NCI-H146 (cell line): ENCODE data around the gene SH3BP5.

Source experiments
- DNase-seq: peaks from one replicate; lab custom pipeline; 2025; lab: John Stamatoyannopoulos, UW

SH3BP5 gene

DNA sequence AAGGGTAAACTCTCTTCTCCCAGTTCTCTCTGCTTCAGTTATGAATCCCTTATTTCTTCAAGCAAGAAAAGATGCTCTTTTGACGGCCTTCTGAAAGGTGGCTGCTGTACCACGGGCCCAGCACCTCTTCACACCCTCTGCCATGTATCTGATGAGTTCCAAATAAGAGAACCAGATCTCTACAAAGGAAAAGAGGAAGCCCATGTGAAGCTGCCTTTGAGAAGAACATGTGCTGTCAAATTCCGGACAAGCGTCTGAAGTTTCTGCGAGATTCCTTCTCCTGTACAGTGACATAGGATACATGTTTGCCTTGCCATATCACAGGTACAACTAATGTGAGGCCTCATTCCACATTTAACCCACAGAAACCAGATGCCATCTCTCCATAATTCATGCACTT, 59.2 kb downstream of the SH3BP5 start:
- no peak for DNase-seq

DNA sequence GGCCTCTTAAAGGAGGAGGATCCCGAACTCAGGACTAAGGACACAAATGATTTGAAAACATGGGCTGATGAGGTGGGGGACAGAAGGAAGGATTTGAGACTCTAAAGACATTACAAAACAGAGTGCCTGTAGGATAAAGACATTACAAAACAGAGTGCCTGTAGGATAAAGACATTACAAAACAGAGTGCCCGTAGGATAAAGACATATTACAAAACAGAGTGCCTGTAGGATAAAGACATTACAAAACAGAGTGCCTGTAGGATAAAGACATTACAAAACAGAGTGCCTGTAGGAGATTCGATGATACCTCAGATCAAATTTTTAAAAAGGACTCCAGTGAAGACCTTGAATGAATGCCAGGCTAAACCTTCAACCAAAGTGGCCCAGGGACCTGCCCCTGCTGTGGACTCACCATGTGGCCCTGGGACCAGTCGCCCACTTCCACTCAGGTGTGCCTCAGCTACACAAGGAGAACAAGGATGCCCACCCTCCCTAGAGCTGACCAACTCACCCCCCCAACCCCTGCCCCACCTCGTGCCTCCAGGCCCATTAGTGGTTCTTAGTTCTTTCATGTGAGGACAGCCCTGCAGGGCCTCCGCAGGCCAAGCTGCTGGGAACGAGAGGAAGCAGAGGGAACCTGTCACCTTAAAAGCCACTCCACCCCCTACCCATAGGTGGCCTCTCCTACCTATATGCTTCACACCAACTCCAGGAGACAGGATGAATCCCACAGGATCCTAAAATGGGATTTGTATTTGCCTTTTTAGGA, 59.8 kb downstream of the SH3BP5 start:
- no peak for DNase-seq

DNA sequence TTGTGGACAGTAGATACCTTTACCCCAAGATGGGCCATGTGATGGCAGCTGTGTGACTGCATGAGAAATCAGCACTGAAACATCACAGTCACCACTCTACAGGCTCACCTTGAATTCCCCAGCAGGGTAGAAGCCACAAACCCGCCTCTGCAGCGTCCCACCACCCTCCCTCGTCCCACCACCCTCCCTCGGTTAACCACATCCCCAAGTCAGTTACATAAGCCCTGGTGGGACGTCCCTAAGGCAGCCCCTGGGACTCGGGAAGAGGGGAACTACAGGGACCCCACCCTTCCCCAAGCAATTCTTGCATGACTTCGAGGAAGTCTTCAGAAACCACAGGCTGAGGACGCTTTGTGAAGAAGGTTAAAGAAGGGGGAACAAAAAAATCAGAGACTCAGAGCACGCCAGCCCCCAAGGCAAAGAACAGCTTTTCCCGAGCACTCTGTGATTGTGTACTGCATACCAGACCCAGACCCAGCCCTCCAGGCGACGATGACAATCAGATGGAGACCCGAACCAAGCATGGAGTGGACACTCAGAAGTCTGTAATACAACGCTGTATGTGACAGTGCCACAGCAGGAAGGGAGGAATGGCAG, 60.5 kb downstream of the SH3BP5 start:
- DNase-seq: no peak

DNA sequence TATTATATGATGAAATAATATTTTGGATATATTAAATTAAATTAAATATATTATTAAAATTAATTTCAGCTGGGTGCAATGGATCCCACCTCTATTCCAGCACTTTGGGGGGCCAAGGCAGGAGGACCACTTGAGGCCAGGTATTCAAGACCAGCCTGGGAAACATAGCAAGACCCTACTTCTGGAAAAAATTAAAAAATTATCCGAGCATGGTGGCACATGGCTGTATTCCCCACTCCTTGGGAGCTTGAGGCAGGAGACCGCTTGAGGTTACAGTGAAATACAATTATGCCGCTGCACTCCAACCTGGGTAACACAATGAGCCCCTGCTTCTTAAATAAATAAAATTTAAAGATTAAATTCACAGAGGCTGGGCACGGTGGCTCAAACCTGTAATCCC, 61.4 kb downstream of the SH3BP5 start:
- DNase-seq: no peak

DNA sequence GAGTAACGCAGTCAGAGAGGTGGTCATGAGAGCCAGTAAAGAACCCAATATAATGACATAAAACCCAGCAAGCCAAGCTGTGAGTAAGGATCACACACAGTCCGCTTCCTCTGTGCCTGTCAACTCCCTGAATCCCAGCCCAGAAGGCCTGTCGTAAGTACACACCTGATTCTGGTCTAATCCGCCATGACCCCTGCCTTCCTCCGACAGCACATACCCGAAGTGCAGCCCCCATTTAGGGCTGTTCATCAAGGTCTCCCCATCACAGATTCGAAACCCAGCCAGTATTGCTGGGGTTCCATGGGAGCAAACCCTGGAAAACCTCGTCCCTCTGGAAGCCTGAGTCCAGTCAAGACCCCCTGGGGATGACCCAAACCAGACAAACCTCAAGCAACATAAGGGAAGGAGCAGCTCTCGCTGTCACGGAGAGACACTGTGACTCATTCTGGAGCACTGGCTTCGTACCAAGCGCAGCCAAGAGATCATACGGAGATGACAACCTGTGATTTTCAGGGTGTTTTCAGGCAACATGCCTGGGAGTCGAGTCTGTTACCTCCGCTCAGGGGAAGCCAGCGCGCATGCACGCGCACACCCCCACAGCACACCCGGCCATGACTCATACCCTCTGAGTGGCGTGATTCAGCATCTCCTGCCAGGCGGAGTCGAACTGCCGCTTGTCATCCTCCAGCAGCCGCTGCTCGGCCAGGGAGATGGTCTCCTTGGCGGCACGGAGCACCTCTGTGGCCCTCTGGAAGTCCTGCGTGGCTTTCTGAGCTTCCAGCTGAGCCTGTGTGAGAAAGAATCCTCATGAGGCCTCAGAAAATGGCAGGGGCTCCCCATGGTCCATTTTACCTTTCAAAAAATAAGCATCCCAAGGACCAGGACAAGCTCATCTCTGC, 63.0 kb downstream of the SH3BP5 start:
- DNase-seq: no peak

DNA sequence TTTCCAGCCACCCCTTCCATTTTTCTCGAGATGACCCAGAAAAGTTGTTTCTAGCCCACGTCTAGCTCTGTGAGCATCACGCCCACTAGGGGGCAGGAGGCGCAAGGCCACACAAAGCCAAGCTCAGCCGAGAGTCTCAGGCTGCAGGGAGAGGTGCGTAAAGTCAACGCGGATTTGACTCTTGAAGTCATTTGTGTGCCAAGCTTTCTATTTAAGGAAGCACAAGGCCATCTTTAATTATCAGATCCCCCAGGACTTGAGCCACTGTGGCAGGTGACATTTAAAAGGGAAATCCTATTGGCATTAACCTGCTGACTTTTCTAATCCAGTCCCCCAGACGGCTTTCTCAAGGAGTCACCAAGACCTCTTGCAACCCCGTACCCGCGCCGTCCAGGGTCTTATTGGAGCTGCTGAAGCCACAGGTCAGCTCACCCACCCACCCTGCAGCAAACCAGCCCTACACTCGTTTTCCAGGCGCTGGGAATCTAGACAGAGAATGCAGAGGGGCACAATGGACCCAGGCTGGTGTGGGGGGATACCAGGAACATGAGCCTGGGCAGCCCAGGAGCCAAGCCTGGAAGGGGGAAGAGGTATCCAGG, 64.3 kb downstream of the SH3BP5 start:
- DNase-seq: peak; percentile 56

DNA sequence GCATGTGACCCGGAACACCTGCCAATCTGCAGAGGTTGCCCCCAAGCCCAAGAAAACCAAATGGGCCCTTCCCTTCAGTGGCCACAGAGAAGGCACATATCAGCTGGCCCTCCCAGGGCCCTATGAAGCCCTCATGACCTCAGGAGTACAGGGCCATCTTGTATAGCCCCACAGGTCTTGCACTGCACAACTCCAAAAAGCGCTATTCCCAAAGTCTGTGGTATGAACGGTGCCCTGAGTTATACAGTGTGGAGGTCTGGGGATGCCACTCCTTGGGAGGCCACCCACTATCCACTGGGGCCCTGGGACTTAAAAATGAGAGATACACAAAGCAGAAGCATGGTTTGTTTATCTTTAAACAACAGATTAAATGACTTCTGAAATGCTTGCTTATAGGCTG, 64.9 kb downstream of the SH3BP5 start:
- no peak for DNase-seq

DNA sequence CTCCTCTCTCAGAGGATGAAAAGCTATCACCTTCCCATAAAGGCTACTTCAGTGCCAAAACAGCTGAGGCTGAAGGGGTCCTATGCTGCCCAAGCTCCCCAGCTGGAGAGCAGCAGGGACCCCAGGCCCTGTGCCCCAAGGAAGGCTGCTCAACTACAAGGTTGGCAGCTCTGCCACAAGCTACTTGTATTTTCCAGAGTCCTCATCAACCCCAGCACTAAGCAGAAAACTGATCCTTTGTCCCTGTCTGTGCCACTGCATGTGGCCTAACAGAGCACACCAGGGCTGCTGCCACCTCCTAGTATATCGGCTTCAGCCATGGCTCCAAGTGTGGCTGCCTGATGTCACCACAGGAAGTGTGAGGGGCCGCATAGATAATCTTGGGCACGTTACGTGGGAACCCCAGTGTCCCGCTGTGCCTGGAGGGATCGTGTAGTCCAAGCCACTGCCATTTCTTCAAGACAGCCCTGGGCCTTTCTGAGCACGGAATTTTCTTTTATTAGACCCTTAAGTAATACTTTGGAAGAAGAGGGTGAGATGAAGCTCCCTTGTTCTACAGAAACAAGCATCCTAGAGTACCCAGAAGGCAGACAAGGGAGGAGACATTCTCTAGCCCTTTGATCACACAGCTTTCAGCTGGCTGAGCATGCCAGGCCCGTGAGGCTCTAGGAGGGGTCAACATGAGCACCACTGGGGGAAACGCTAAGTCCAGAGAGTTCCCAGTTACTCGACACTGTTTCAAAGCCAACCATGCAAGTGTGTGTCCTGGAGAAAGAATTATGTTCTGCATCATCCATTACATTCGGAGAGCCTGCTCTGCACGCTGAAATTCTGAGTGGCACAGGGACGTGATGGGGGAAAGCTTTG, 65.6 kb downstream of the SH3BP5 start:
- DNase-seq: no peak

DNA sequence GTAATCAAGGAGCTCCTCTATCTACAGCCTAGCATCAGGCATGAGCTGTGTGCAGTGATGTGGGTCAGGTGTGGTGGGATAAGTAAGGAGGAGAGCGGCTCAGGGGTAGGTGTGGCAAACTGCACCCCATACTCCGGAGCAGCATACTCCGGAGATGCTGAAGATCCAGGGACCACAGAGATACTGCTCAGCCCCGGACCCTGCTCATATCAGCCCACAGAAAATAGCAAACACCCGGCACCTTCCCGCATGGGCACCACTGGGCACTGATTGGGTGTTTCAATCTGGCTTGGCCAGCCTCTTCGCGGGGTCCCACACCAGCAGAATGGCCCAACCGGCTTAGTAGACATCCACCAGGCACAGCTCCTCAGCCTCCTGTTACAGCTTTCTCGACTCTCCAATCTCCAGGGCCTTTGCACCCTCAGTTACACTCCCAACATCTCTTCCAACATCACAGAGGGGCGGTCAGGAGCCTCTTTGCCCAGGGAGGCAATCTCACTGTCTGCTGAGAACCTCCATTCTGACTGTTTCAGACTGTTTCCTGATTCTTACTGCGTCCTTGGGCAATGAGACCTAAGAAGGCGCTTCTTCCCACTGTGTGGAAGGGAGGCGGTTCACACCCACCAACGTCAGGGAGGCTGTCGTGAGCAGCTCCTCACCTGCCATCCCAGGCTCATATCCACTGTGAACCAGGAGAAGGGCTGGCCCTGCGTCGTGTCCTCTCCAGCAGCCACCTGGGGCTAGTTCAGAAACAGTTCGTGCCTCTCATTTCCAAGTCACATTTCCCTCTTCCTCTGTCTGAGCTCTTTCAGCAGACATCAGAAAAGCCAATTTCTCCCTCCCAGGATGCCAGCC, 66.5 kb downstream of the SH3BP5 start:
- no peak for DNase-seq

DNA sequence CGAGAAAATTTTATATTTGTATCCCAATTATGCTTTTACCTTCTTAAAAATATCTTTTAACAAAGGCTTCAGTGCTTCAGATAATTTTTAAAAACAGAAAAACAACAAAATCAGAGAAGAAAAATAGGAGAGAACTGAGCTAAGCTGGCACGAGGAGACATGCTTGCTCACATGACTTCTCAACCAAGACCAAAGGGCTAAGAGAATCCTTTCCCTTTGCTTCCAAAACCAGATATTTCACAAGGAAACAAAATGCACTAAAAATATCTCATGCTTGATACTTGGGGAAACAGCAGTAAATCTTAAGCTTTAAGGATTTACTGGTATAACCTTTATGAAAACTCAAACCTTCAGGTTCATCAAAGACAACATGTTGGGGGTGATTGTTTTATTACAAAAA, 67.9 kb downstream of the SH3BP5 start:
- no peak for DNase-seq

DNA sequence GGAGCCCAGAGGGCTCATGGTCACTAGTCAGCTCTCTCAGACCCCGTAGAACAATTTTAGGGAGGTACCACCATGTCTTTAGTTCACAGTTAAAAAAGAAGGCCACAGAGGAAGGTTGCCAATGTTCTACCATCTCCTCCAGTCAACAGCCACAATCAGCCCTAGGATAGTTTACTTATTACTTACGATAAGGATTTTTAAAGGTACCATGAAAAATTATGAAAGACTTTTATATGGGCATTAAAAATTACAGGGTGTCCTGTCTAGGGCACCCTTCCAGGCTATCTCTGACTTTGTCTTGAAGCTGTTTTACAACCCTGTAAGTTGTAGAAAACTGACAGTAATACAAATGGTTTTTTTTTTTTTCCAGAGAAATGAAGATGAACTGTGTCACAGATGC, 68.5 kb downstream of the SH3BP5 start:
- DNase-seq: no peak

DNA sequence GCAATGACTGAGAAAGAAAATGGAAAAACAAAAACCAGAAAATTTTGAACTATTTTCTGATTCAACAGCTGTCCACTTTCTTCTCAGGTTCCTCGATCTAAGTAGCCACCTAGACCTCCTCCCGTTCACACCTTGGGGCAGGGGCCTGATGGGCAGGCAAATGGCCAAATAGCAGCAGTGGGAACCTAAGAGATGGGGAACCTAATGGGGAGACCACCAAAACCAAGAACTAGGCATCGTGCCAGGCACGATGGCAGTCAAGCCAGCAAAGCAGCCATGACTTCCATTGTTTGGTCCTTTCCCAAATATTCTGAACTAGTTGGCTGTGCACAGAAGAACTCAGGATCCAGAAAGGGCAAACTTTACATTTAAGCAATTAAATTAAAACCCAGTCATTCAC, 69.3 kb downstream of the SH3BP5 start:
- DNase-seq: no peak

DNA sequence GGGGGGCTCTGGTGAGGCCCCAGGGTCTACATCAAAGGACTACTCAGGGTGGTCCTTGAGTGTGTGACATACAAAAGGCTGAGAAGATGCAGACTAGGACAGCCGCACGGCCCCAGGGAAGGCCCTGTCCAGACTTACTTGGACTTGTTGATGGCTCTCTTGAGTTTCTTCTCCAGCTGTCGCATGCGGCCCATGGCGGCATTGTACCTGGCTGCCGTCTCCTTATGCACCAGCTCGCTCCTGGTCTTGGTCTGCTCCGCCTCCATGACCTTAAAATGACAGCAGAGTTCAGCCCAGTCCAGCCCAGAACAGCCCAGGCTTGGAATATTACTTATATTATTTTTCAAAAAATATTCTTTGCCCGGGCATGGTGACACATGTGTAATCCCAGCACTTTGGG, 70.4 kb downstream of the SH3BP5 start:
- DNase-seq: no peak

DNA sequence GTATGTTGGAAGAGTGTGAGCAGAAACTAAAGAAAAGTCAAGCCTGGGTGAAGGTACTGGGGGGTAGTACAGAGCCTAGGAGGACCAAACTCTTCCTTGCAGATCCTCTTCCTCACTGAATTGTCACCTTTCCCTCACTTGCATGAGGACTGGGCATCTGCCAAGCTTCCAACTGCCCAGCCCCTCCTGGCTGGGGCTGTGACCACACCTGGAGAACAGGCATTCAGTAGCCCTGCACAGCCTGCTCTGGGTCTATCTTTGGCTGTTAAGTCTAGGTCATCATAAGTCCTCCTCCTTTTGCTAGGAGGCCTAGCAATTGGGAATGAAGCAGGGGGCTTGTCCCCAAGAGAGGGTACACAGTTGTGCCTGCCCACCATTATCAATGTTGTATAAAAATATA, 71.1 kb downstream of the SH3BP5 start:
- no peak for DNase-seq

DNA sequence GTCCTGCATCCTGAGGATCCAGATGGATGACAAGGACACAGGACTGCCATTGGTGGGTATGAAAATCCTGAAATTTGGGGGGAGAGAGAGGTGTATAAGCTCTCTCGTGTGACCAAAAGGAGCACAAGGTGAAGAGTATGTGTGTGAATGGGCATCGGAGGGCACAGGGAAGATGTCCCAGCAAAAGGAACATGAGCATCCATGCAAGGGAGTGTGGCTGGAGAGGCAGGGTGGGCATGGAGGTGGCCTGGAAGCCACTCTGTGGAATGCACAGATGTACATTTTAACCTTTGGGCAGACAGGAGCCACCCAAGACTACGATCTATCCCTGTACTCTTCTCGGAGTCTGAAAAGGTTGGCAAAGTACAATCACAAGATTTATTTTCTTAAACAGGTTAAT, 71.9 kb downstream of the SH3BP5 start:
- DNase-seq: no peak

DNA sequence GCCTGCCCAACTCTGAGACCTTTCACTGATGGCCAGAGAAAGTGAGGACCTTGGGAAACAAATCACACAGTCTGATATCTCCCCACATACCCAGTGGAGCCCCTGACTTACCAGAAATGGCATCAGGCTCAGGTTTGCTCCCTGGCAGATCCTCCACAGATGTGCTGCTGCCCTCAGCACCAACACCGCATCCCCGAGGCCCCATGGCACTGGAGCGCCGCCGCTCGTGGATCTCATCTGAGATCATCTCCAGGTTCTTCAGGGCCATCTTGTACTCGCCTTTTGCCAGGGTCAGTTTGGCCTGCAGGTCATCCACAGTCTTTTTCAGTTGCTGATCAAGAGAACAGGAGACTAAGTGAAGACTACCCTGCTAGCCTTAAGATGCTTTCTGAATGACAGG, 73.7 kb downstream of the SH3BP5 start:
- DNase-seq: no peak

DNA sequence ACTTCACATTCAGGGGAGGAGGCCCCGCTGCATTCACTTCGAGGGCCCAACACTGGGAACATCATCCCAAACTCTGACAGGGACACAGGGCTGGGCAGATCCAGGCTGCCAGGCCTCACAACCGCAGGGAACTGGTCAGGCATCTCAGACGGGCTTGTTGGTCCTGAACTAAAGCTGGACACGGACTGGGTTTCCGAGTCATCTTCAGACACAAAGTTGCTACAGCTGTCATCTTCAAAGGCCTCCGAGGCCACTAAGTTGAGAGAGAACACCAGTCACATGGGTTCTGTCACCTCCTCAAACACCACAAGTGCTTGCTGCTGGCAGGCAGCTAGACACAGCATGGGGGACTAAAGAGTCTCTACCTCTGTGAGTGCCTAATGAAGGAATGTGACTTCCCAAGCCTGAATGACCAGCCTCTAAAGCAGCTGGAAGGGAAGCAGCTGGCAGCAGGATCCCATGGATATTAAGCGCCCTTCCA, 75.5 kb downstream of the SH3BP5 start:
- DNase-seq: no peak

DNA sequence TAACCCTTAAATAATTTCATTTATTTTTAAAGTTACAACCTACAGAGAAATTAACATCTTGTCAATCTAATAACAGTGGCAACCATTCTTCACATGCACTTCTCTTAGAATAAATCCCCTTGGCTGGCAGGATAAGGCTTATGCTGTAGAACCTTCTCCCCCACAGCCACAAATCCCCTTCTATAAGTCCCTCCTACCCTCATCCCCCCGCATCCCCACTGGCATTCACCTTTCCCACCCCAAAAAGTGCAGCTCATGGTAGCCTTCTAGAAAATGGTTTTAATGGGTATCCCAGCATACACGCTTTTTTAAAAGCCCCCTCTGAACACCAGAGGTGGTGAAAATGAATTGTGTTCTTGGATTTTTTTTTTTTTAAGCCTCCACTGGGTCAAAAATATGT, 77.2 kb downstream of the SH3BP5 start:
- DNase-seq: no peak

DNA sequence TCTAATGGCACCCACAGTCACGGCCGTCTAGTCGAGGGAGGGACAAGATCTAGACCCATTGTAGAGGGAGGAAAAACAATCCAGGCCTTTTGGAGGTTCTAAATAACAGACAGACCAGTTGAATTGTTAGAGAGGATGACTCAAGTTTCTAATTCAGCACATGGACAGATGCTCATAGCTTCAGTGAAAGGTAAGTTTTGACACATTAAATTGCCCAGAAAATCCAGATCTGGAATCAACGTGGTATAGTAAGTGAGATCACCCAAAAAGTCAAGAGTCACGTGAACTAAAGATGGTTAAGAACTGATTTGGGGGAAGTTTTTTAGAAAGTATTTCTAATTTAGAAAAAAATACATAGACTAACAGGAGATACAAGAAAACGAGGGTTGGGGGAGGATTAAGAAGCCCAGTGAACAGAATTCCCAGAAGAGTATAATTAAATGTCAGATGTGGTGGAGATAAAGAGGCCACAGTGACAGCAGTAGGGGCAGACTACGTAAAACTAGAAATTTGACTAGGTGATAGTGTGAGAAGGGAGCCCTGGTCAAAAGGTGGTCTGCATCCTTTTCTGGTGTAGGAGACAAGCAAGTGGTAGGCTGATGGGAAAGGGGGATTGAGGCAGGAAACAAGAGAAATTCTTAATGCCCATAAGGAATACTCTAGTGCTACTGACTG, 79.2 kb downstream of the SH3BP5 start:
- no peak for DNase-seq

DNA sequence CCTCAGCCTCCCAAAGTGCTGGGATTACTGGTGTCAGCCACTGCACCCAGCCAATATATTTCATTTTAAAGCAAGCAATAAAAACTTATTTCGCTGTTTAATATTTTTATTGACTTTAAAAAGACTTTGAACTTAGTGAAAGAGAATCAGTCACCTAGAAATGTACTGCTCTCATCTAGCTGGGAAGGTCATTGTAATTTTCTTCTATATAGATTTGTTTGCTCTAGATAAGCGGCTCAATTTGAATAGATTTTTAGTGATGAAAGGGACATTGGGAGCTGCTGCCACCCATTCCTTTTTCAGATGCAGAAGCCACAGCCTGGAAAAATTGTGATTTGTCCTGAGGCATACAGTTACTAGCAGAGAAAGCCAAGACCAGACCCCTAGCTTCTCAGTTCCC, 86.2 kb downstream of the SH3BP5 start:
- DNase-seq: peak; percentile 22
